HTERT RPE-1 (cell line): ENCODE data around the gene ERVH48-1.
"Not testable (repeated sequence)": the region's sequence is repeated elsewhere in the genome, so short reads cannot be mapped to it uniquely, and the experiment has no call there.

Experiments used
- in situ Hi-C: fragments of 300-500 bp; cut with MboI; formaldehyde crosslinking; loops from 4 replicates; pipeline ENCODE4 v1.14.3; 2020; ENCODE audit warnings: low sequenced_read_pairs

Gene ERVH48-1

GRCh38 chr21:42939582-42940413 is 14.4 kb upstream of the ERVH48-1 start:
- in situ Hi-C loops = no loop called here

- in situ Hi-C loops = not testable (repeated sequence)
Measured at GRCh38 chr21:42938606-42938995, 13.2 kb upstream of the ERVH48-1 start.

DNA sequence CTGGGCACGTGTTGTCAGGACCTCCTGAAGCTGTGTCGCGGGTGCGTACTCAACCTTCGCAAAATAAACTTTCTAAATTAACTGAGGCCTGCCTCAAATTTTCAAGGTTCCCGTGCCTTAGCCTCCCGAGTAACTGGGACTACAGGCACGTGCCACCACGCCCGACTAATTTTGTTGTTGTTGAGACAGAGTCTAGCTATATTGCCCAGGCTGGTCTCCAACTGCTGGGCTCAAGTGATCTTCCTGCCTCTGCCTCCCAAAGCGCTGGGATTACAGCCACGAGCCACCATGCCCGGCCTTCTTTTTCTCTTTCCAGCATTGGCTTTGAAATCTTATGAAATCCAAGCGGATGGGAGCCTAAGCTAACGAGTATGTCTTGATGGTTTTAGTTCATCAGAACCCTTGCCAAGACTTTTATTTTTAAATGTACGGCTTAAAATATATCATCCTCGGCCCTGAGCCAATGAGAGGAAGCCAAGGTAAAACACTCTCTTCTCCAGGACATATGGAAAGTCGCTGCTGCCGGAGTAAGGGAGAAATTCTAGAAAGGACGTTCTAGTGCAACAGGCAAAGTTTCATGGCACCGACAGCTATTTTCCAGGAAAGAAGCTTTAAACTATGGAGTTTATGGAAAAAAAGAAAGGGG is 12.7 kb upstream of the ERVH48-1 start:
- in situ Hi-C loops = no loop called here

GRCh38 chr21:42937034-42937940 is 11.9 kb upstream of the ERVH48-1 start:
- in situ Hi-C loops = not testable (repeated sequence)

GRCh38 chr21:42936360-42936759 is 10.9 kb upstream of the ERVH48-1 start:
- in situ Hi-C loops = not testable (repeated sequence)

- in situ Hi-C loops = not testable (repeated sequence)
Measured at GRCh38 chr21:42933973-42934372, 8.5 kb upstream of the ERVH48-1 start.

DNA sequence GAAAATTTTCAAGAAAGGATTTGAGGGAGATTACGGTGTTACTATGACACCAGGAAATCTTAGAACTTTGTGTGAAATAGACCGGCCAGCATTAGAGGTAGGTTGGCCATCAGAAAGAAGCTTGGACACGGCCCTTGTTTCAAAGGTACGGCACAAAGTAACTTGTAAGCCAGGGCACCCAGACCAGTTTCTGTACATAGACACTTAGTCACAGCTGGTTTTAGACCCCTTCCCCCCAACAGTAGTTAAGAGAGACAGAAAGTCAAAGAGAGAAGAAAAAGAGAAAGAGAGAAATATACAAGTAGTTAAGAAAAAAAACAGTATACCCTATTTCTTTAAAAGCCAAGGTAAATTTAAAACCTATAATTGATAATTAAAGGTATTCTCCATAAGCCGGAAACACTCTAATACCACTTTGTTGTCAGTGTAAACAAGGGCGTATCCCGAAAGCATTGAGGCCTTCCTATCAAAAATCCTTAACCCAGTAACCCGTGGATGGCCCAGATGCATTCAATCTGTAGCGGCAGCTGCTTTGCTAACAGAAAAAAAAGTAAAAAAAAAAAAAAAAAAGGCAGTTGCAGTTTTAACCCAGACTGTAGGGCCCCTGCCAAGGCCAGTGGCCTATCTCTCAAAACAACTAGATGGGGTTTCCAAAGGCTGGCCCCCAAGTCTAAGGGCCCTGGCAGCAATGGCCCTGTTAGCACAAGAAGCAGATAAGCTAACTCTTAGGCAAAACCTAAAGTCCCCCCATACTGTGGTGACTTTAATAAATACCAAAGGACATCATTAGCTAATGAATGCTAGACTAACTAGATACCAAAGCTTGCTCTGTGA is 7.9 kb upstream of the ERVH48-1 start:
- in situ Hi-C loops = not testable (repeated sequence)

- in situ Hi-C loops = not testable (repeated sequence)
Measured at GRCh38 chr21:42932378-42933136, 7.1 kb upstream of the ERVH48-1 start.

- in situ Hi-C loops = no loop called here
Measured at GRCh38 chr21:42931560-42932235, 6.3 kb upstream of the ERVH48-1 start.

- in situ Hi-C loops = no loop called here
Measured at GRCh38 chr21:42929969-42930368, 4.5 kb upstream of the ERVH48-1 start.

DNA sequence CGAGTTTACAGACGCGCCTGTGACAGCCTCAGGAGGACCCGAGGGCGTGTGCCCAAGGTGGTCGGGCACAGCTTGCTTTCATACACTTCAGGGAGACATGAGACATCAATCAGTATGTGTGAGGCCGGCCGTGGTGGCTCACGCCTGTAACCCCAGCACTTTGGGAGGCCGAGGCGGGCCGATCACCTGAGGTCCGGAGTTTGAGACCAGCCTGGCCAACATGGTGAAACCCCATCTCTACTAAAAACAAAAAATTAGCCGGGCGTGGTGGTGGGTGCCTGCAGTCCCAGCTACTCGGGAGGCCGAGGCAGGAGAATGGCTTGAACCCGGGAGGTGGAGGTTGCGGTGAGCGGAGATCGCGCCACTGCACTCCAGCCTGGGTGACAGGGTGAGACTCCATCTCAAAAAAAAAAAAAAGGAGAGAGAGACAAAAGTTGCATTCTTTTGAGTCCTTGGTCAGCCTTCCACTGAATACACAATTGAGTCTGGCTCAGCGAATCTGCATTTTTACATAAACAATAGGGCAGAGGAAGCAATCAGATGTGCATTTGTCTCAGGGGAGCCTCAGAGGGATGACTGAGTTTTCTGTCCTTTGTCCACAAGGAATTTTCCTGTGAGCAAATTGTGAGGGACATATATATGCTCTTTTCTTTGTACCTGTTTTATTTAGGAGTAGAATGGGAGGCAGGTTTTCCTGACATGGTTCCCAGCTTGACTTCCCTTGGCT is 2.2 kb upstream of the ERVH48-1 start:
- in situ Hi-C loops = not testable (repeated sequence)

- in situ Hi-C loops = no loop called here
Measured at GRCh38 chr21:42924433-42924751, 1.0 kb downstream of the ERVH48-1 start.

DNA sequence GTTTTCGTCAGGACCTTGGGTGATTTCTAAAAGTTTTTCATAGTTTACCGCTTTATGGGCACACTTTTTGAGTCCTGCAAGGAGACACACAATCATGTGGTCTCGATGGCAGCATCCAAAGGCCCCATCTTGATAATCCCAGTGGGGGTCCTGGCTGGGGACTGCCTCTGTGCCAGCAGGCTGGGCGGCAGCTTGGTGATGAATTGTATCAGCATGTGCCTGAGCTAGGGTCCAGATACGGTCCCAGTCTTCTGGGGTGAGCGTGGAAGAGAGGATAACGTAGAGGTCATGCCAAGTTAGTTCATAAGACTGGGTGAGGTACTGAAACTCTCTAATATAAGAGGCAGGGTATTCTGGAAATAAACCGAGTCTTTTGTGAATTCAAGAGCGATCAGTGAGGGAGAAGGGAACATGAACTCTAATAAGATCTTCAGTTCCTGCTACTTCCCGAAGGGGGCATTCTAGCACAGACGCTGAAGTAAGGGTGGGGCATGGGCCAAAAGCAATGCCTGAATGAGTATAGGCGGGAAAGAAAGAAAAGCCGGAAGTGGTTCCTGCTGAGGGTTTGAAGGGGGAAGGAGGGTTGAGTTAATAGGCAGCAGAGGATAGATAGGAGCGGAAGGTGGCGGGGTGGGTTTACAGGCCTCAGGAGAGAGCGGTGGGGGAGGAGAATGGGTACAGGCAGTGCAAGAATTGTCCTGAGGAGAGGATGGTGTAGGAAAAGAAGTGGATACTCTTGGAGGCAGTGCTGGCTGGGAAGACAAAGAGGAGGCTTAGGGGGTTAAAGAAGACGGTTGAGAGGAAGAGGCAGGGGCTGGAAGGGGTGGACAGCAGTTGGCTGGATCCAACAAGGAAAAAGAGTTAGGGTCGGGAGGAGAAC is 1.6 kb downstream of the ERVH48-1 start:
- in situ Hi-C loops = no loop called here

GRCh38 chr21:42922918-42923317 is 2.5 kb downstream of the ERVH48-1 start:
- in situ Hi-C loops = no loop called here

DNA sequence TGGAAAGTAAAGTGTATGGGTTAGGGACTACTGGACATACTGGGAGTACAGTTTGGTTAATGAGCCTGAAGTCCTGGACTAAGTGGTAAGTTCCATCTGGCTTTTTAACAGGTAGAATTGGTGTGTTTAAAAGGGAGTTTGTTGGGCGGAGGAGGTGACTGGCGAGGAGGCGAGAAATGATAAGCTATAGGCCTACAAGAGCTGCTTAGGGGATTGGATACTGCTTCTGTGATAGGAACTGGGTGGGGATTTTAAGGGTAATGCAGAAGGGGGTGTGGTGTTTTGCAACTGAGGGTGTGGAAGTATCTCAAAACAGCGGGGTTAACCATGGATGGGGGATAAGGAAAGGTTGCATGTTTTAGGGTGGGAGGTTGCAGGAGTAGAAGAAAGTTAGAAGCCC is 3.5 kb downstream of the ERVH48-1 start:
- in situ Hi-C loops = no loop called here

DNA sequence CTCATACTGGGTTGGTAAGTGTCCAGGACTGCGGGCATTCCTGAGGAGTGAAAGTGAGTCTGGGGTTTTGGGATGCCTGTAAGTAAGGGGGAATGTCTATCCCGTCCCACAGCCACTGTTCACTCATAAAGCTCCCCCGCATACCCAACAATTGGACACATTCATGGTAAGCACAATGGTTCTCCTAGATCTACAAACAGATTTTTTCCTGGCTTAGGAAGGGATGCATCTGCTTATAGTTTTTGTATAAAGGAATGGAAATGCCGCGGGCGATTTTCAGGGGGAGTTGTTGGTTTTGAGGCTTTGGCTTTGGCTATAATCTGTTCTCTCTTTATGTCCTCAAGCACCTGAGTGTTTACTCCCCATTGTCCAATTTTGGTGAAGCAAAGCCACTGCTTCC is 7.1 kb downstream of the ERVH48-1 start:
- in situ Hi-C loops = no loop called here

- in situ Hi-C loops = no loop called here
Measured at GRCh38 chr21:42913476-42913875, 12.0 kb downstream of the ERVH48-1 start.

GRCh38 chr21:42911920-42912319 is 13.5 kb downstream of the ERVH48-1 start:
- in situ Hi-C loops = not testable (repeated sequence)
